Naive B cell (primary cell): ENCODE measurements around the gene PPP6R3. TPM values are rescaled to one million over a fixed set of nuclear protein-coding genes. Genes with fewer than 3 reads are reported as not detected.

Experiments used
- polyA plus RNA-seq, 6 donors: library from polyadenylated mRNA; unstranded; fragments of 300-500 nt; fragmentation: Illumina TruSeq; gene quantifications; one replicate each; pipeline ENCODE4 v1.2.3, GENCODE V29; 2021; ENCODE audit warnings: low read depth in 6 of 6

Gene PPP6R3
- polyA plus RNA-seq, 6 donors from 2014 or later = 32.0 to 71.1 (median 53.4) TPM

Other genes starting within 250 kb of the PPP6R3 start
- gene KMT5B, start 247.5 kb upstream of the PPP6R3 start, polyA plus RNA-seq = 10 to 100 TPM; 34.7 to 67.8 (median 46.3) TPM
- 10 to 100 TPM; 22.2 to 67.0 (median 42.5) TPM for gene C11orf24, start 188.8 kb upstream of the PPP6R3 start, polyA plus RNA-seq
- under 1 TPM in 5 of 6 donors, not detected in 1; 0.04 to 0.88 (median 0.56) TPM for gene LRP5, start 148.2 kb upstream of the PPP6R3 start, polyA plus RNA-seq
- gene GAL, start 223.8 kb downstream of the PPP6R3 start, polyA plus RNA-seq = not detected